GM21717 (cell line): ENCODE results near the gene SLC7A8.

ENCODE experiments used
- ATAC-seq: cut with Tn5 transposase; IDR thresholded peaks from one replicate; pipeline ENCODE4 v1.9.1; 2021; ENCODE audit warnings: mild to moderate bottlenecking, moderate library complexity; ENCODE audit not compliant: unreplicated experiment

Gene SLC7A8

GRCh38 chr14:23132970-23133369 is 50.5 kb downstream of the SLC7A8 start:
- no peak for ATAC-seq

GRCh38 chr14:23131482-23131881 is 52.0 kb downstream of the SLC7A8 start:
- no peak for ATAC-seq

DNA sequence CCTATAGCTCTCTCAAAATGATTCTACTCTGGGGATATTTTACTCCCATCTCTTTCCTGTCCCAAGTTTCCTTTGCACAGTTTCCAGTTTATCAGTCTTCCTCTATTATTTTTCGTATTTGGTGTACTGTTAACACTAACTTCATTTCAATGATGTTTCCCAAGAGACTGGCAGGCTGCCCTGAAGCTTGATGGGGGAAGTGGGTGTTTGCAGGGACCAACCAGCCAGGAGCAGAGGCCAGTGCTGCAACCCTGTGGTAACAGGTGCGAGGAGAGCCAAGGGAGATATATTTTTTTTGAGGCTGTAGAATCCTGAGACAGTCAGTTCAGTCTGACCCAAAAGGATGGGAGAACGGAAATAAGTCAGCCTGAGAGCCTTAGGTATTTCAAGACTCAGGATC is 52.6 kb downstream of the SLC7A8 start:
- ATAC-seq: no peak

DNA sequence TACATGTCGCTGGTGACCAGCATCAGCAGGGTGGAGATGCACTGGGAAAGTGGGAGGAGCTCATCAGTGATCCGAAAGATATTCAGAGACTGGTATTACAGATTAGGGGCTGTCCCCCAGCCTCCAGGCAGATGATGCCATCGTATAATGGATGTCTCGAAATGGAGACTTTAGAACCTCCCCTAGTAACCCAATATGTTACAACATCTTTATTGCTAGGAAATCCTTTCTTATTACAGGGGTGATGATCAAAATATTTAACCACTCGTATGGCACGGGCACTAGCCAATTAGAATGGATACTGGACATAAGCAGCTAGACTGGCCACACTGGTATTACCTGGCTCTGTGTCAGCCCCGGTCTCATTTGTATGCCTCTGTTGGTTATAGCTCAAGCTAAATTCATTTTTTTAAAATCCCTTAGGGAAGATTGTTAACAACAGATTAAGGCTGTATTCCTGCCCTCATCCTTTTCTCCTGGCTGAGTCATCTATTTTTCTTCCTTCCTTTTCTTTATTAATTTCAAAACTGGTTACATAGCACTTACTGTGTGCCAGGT is 53.6 kb downstream of the SLC7A8 start:
- ATAC-seq: no peak

DNA sequence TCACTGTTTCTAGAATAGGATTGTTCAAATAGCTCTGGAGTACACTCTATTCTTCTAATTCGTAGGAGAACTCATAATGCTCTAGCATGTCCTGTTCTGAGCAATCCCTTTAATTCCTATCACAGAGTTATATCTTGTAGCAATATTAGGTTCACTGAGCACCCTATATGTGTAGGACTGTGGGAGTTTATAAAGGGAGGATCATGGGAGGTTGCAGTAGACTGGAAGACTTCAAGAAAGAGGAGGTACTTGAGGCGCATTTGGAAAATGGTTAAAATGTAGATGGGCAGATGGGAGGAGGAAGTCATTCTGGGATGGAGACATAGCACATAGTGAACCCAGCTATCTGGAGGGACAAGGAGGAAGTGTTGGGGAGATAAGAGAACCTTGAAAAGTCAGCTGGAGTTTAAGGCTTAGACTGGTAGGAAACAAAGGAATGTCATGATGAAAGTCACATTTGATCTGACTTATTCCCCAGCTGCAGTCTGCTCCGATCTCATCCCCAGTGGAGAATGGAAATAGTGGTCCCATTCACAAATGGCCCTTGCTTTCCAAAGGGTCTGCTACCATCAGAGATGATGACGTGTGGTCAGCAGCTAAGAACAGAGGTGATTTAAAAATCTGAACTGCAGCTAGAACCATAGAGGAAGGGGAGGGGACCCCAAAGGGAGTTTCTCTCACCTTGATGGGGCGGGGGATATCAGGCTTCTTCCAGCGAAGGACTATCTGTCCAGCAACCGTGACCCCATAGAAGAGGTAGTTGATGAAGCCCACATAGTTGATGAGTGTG is 54.3 kb downstream of the SLC7A8 start:
- ATAC-seq: no peak

- ATAC-seq: no peak
Observed at GRCh38 chr14:23127861-23128260, 55.6 kb downstream of the SLC7A8 start.

DNA sequence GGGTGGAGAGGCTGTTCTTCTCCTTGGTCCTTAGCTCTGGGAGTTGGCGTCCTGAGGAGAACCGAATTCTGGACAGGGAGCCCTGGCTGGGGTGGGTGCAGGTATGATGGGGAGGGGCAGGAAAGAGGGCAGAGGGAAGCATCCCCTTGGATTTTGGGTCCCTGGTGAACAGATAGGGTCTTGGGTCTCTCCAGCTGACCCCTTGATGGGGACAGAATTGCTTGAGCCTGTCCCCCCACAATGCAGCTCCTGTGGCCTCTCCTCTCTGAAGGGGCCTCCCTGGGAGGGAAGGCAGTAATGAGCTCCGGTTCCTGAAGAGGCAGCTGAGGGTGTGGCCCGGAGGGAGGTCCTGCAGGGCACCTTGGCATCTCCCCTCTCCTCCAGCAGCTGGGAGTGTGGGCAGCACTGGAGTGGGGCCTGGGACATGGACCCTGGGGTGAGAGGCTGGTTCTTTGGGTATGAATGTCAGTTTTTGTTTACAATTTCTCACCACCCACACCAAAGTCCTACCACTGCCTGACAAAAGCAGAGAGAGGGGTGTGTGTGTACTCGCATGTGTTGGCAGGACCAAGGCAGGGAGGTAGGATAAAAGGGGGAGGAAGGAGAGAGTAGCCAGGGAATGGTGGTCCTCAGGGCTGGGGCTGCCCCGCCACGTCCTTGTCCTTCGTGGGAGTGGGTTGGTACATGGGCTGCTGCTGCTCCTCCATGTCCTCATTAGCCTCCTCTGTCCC is 56.7 kb downstream of the SLC7A8 start:
- ATAC-seq: no peak

GRCh38 chr14:23125933-23126524 is 57.4 kb downstream of the SLC7A8 start:
- ATAC-seq: no peak

DNA sequence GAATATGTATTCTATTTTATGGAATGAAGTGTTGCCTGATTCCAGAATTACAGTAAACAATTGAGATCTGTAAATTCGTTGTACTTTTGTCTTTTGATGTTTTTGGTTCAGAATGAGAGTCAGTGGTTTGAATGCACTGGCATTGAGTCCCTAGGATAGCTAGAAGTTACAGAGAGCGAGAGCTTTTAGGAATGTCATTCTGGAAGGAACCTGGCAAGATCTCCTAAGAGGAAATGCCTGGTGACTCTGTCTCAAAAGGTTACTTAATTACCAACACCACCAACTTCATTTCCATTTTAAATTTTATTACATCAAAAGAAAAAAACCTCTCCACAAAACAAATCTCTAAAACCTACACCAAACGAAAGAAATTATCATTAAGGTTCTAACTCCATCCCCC is 58.4 kb downstream of the SLC7A8 start:
- no peak for ATAC-seq

GRCh38 chr14:23124337-23124954 is 59.0 kb downstream of the SLC7A8 start:
- no peak for ATAC-seq

DNA sequence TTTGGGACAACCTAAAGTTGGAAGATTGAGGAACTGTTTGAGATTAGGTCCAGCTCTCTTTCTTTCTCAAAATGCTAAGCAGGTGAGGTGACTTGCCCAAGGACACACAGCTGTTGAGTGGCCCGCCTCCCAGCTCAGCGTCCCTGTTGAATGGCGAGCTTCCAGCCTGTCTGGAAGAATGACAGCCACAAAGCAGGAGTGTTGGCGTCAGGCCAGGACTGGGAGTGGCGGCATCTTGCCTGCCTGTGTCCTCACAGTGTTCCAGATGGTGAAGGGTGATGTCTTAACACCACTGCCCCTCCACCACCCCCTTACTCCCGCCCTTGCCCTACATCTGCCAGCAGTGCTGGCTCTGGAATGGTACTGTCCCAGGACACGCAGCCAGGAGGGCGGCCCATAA is 60.0 kb downstream of the SLC7A8 start:
- no peak for ATAC-seq

DNA sequence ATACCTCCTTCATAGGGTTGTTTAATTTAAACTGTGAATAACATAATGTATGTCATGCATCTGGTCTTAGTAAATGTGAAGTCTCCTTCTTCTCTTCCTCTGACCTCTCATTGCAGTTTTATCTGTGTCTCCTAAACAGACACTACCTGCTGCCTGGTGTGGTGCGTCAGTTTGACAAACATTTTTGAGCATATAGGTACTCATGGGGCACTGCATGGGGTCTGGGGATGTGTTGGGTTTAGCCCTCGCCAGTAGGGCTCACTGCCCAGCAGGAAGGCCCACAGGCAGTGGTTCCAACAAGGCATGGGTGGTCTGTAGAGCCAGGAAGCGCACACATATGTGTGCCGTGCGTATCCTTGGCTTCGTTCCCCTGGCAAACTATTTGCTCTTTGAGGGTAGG is 61.4 kb downstream of the SLC7A8 start:
- ATAC-seq: no peak

GRCh38 chr14:23121361-23121771 is 62.1 kb downstream of the SLC7A8 start:
- ATAC-seq: no peak

GRCh38 chr14:23120541-23121251 is 62.8 kb downstream of the SLC7A8 start:
- ATAC-seq: no peak

DNA sequence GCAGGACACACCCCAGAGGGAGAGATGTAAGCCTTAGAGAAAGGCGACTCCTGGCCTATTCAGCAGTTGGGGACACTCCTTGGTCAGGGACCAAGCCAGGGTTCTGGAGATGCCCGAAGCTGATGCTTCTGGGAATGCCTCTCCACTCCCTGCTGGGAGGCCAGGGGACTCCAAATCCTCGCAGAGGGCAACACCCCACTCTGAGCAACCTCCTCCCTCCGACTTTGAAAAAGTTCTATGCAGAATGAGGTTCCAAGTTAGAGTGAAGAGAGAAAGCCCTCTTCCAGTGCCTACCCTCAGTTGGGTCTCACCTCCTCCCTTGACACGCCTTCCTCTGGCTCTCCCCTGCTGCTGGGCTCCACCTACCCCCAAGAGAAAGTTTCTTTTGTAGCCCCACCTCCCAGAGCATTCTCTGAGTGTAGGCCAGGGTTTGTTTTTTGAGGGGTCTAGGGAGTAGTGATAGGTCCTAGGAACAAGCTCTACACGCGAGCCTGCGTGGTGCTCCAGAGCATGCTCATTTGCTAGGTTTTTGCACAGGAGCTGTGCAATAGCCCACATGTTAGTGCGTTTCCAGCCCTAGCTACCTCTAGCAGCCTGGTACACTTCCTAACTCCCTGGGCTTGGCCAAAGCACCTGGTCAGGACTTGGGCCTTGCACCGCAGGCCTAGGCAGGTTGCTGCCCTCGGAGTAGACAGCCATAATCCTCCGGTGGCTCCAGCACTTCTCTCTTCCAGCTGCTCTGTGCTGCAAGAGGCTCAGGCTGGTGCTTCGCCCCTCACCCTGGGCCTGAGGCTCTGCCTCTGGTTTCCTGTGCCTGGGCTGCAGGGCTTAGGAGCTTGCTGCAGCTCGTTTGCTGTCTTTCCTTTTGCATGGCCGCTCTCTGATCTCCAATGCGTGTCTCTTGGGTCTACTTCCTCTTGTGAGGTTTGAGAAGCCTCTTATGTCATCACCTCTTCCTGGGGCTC is 63.8 kb downstream of the SLC7A8 start:
- no peak for ATAC-seq

DNA sequence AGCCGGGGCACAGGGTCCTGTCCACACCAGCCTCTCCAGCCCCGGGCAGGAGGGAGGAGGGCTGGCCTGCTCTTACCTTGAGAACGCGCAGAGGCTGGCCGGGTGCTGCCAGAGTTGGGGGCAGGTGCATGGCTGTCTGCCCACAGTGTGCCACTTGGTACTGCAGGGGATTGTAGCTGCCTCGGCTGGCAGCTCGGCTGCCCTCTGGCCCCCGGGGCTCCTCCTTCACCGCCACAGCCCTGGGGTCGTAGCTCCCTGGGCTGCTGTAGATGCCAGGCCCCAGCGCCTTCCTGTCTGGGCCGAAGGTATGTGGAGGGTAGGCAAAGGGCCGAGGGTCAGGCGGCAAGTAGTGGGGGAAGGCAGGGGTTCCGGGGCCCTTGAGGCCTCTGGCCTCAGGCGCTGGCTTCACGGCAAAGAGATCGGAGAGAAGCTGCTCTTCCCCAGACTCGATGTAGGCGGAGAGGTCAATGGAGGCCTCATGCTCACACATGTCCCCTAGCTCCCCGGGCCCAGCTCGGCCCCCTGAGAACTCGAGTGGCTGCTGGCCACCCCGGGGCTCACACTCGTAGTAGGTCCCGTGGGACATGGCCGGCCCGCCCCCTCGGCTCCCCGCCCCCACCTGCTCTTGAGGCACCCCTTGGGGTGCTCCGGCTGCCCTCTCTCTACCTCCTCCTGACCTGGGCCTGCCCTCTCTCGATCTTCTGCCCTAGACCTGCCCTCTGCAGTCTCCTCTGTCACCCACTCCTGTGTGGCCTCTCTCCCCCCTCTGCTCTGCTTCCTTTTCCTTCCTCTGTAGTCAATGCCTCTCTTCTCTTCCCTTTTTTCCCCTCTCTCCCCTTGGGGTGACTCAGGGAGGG is 64.7 kb downstream of the SLC7A8 start, which contains the start of gene CEBPE:
TSS of gene CEBPE (minus strand) at position 750 of the 857 bp plus-strand sequence. CDS start at position 586, 164 bp downstream.
- ATAC-seq: no peak

DNA sequence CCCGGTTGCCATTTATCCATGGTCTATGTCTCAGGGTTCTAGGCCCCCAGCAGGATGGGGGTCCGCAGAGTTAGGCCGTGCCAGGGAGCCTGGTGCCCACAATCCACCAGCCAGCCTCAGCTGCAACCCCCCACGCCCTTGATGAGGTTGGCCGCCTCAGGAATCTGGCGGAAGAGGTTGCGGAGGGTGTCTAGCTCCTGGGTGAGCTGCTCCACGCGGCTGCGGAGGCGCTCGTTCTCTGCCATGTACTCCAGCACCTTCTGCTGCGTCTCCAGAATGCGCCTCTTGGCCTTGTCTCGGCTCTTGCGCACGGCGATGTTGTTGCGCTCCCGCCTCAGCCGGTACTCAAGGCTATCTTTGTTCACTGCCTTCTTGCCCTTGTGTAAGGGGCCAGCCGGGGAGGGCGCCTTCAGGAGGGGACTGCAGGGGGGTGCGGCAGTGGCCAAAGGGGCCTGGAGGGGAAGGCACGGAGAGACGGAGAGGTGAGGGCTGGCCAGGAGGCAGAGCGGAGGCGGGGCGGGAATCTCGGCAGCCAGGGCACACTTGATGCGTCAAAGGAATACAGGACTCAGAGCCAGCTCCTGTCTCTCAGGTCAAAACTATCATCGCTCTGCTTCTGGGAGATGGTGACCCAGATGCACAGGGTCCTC is 66.0 kb downstream of the SLC7A8 start:
- no peak for ATAC-seq

DNA sequence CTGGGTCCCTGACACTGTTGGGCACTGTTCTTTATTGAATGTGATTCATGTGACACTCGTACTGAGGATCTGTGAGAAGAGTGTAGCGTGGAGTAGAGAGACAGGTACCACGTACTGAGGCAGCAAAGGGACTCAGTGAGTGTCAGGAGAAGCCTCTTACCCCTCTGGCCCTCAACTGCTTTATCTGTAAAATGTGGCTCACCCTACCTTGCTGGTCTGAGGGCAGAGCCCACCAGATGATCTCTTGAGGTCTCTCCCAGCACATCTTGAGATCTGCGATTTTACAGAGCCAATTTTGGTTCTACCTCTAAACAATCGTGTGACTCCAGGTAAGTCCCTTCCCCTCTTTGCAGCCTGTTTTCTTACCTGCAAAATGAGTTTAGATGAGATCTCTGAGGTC is 67.5 kb downstream of the SLC7A8 start:
- no peak for ATAC-seq
